Glutamatergic neuron (in vitro differentiated cells): ENCODE results near the gene RAB8B. TPM values are rescaled to one million over a fixed set of nuclear protein-coding genes. Genes with fewer than 3 reads are reported as not detected.

Source experiments
- DNase-seq: peaks from one replicate; pipeline ENCODE4 v3.0.0; 2022
- H3K27ac Mint-ChIP-seq: one replicate; pipeline ENCODE4 v1.8.0; 2020; ENCODE audit warnings: mild to moderate bottlenecking, mixed read lengths, inconsistent platforms; ENCODE audit not compliant: unreplicated experiment
- H3K27me3 Mint-ChIP-seq: one replicate; pipeline ENCODE4 v1.8.0; 2020; ENCODE audit warnings: mild to moderate bottlenecking, moderate library complexity, mixed read lengths, inconsistent platforms; ENCODE audit not compliant: unreplicated experiment
- H3K36me3 Mint-ChIP-seq: one replicate; pipeline ENCODE4 v1.8.0; 2020; ENCODE audit warnings: mild to moderate bottlenecking, mixed read lengths, inconsistent platforms; ENCODE audit not compliant: unreplicated experiment
- H3K4me1 Mint-ChIP-seq: one replicate; pipeline ENCODE4 v1.8.0; 2020; ENCODE audit warnings: mild to moderate bottlenecking, low read depth, mixed read lengths, inconsistent platforms; ENCODE audit not compliant: unreplicated experiment
- H3K4me3 Mint-ChIP-seq: one replicate; pipeline ENCODE4 v1.8.0; 2020; ENCODE audit warnings: mild to moderate bottlenecking, mixed read lengths, inconsistent platforms; ENCODE audit not compliant: unreplicated experiment
- H3K9me3 Mint-ChIP-seq: one replicate; pipeline ENCODE4 v1.8.0; 2020; ENCODE audit warnings: mild to moderate bottlenecking, moderate library complexity, mixed read lengths, inconsistent platforms; ENCODE audit not compliant: unreplicated experiment
- total RNA-seq: library from RNA; stranded (reverse); fragmentation: NEBNext Ultra II Directional; extraction: Animal tissue kit (Norgen Biotek cat#: 25700); gene quantifications from one replicate; pipeline ENCODE4 v1.2.1, GENCODE V29; 2021; ENCODE audit not compliant: unreplicated experiment
- TF ChIP-seq, protein P1 (sequence below): fragments of 200-600 bp; sonication (generic); IDR thresholded peaks from one replicate; pipeline ENCODE4 v1.5.0; 2021; ENCODE audit not compliant: partially characterized antibody, unreplicated experiment

The RAB8B gene
- total RNA-seq, 1 donor from 2014 or later = 70.4 TPM

DNA sequence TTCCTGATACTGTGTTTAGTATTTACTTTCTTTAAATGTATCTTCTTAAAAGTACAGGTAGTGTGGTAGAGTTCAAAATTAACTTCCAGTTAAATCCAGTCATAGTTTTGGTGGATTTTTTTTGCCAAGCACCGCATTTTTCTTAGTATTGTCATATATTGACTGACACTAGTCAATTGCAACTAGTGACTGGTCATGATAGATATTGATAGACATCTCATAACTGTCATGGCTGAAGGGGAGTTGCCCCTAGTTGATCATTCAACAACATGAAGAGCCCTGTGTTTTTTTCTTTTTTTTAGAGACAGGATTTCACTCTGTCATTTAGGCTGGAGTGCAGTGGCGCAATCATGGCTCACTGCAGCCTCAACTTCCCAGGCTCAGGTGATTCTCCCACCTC lies 22.1 kb downstream of the RAB8B start:
- Mint-ChIP-seq H3K9me3 (peaks cover 3% of the 10 kb centered on the region), H3K36me3 (no peaks in the 10 kb centered on the region), H3K27ac (no peak overlapping the region)

DNA sequence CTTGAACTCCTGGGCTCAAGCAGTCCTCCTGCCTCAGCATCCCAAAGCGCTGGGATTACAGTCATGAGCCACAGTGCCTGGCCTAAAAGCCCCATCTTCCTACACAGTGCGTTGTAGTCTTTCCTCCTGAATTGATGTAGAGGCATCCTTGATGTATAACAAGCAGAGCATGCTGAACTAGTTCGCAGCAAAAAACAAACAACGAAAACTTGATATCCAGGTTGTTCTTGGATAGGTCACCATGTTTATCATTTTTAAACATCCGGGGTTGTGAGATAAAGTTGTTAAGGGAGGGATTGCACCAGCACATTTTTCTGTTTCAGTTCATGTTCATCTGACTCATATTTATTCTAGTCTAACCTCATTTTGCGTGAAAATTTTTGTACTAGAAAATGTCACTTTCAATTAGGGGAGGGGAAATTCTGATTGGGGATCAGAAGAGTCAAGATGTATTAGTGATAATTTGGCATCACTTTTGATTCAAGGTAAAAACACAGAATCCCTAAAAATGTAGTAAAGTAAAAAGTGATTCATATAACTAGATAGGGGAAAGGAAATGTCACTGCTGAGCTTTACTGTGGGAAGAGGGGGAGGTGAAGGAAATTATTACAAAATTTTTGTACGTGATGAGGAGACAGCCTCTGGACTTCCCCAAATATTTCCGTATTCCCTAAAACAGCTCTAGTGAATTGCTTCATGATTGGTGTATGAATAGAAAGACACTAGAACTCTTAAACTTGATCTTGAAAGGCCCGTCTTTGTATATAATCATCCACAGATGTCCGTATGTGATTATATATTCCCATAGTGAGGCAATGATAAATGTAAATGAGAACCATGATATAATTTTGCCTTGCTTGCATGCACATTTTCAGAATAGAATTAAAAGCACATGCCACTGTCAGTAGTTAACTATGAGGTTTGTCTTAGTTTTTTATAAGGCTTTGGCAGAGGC lies 22.9 kb downstream of the RAB8B start:
- DNase-seq = no peak
- H3K9me3 Mint-ChIP-seq = no peaks in the 10 kb centered on the region
- no peak overlapping the region for H3K4me3 Mint-ChIP-seq
- peaks cover 23% of the 10 kb centered on the region for H3K4me1 Mint-ChIP-seq
- TF ChIP-seq, protein P1, sequence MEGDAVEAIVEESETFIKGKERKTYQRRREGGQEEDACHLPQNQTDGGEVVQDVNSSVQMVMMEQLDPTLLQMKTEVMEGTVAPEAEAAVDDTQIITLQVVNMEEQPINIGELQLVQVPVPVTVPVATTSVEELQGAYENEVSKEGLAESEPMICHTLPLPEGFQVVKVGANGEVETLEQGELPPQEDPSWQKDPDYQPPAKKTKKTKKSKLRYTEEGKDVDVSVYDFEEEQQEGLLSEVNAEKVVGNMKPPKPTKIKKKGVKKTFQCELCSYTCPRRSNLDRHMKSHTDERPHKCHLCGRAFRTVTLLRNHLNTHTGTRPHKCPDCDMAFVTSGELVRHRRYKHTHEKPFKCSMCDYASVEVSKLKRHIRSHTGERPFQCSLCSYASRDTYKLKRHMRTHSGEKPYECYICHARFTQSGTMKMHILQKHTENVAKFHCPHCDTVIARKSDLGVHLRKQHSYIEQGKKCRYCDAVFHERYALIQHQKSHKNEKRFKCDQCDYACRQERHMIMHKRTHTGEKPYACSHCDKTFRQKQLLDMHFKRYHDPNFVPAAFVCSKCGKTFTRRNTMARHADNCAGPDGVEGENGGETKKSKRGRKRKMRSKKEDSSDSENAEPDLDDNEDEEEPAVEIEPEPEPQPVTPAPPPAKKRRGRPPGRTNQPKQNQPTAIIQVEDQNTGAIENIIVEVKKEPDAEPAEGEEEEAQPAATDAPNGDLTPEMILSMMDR = no peak
- H3K27me3 Mint-ChIP-seq = peaks cover 2% of the 10 kb centered on the region
- no peaks in the 10 kb centered on the region for H3K36me3 Mint-ChIP-seq
- no peak overlapping the region for H3K27ac Mint-ChIP-seq

More for the DNA sequence above, 22.1 kb downstream of the RAB8B start:
- DNase-seq = no peak
- TF ChIP-seq, protein P1 = no peak
- peaks cover 2% of the 10 kb centered on the region for H3K27me3 Mint-ChIP-seq
- no peak overlapping the region for H3K4me3 Mint-ChIP-seq
- peaks cover 30% of the 10 kb centered on the region for H3K4me1 Mint-ChIP-seq

DNA sequence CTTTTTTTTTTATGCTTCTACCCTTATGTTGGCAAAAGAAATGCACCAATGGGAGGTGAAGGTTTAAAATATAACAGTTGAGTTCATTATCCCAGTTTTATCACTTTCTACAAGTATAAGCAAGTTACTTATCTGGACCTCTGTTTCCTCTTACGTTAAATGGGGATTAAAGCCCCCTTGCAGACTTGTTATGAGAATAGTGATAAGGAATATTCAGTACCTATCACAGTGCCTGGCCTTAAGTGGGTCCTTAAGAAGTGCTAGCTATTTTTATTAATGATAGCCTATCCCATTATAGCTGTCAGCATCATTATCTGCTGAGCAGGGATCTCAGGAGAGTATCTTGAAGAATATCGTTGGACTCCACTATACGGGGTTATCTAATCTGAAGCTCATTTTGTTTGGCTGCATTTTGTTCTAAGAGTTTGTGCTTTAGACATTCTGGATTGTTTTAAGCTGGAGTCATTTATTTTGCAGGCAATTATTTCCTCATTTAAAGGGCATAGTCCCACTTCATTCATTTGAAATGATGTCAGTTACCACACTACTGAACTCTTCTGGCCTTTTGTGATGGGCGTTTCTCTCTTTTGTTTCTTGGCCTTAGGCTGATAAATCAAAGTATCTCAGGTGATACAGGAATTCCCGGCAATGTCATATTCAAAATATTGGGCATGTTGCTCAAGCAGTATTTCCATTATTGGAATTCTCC lies 28.8 kb downstream of the RAB8B start:
- H3K27ac Mint-ChIP-seq = no peak overlapping the region

DNA sequence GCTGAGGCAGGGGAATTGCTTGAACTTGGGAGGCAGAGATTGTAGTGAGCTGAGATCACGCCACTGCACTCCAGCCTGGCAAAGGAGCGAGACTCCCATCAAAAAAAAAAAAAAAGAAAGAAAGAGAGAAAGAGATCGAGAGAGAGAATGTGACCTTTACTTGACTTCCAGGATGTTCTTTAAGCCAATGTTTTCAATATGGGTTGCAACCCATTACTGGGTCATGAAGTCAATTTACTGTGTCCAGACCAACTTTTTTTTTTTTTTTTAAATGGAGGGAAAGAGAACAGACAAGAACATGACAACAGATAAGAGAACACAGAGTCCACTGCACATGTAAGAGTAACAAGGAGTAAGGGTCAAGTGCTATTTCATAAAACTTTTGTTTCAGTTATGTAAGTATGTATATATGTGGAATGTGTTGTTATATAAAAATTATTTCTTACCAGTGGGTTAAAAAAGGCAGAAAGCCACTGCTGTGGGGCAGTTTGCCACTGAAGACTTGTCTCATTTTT lies 29.8 kb downstream of the RAB8B start:
- no peak overlapping the region for H3K27ac Mint-ChIP-seq

More for the DNA sequence above, 28.8 kb downstream of the RAB8B start:
- Mint-ChIP-seq H3K4me1 (peaks cover 6% of the 10 kb centered on the region), H3K9me3 (no peaks in the 10 kb centered on the region), H3K36me3 (no peaks in the 10 kb centered on the region), H3K4me3 (no peak overlapping the region), H3K27me3 (no peaks in the 10 kb centered on the region)
- TF ChIP-seq, protein P1 = no peak
- DNase-seq = no peak

More for the DNA sequence above, 29.8 kb downstream of the RAB8B start:
- Mint-ChIP-seq H3K4me1 (peaks cover 6% of the 10 kb centered on the region), H3K9me3 (no peaks in the 10 kb centered on the region), H3K27me3 (no peaks in the 10 kb centered on the region), H3K36me3 (no peaks in the 10 kb centered on the region), H3K4me3 (no peak overlapping the region)
- TF ChIP-seq, protein P1 = no peak
- DNase-seq = no peak
